GM18505 (cell line): ENCODE data around the gene GKN1.

Source experiments
- ATAC-seq: cut with Tn5 transposase; IDR thresholded peaks from one replicate; pipeline ENCODE4 v1.9.1; 2021; ENCODE audit not compliant: unreplicated experiment
- POLR2A ChIP-seq: IDR thresholded peaks from 4 replicates; pipeline ENCODE4 v1.6.1; 2011; ENCODE audit warnings: borderline replicate concordance; ENCODE audit not compliant: insufficient read depth, insufficient read length; ENCODE audit errors: extremely low read depth

GKN1 gene

DNA sequence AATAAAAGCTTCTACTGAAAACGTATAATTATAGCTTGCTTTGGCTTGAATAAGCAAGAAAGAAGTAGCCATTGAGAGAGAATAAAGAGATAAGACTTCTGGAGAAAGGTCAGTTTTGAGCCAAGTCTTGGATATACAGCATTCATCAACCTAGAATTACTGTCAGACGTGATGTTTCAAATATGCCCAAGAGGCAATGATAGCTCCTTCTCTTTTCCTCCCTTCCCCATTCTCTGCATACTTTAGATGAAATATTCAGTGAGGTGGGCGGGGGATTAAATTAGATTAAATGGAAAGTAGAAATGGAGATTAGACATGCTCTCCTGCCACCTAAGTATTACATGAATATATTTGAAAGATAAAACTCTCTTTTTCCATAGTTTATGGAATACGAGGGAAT, 47.3 kb downstream of the GKN1 start:
- ATAC-seq = no peak
- no peak for TF ChIP-seq POLR2A

GRCh38 chr2:69022548-69022947, 48.1 kb downstream of the GKN1 start:
- no peak for TF ChIP-seq POLR2A
- ATAC-seq = no peak

DNA sequence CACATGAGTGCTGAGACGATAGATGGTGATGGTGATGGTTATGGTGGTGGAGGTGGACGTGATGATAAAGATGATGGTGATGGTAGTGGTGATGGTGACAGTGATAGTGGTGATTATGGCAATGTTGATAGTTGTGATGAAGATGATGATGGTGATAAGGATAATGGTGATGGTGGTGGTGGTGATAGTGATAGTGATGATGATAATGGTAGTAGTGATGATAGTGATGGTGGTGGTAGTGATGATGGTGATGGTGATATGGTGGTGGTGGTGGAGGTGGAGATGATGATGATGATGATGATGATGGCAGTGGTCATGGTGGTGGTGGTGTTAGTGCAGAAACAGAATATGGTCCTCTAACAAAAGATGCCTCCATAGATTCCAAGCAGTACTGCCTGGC, 48.8 kb downstream of the GKN1 start:
- TF ChIP-seq POLR2A = no peak
- no peak for ATAC-seq

GRCh38 chr2:69026026-69026425, 51.6 kb downstream of the GKN1 start:
- ATAC-seq = no peak
- no peak for TF ChIP-seq POLR2A

GRCh38 chr2:69026691-69027459, 52.4 kb downstream of the GKN1 start:
- no peak for TF ChIP-seq POLR2A
- no peak for ATAC-seq
